PC-3 (cell line): Measurements from ENCODE around the gene NR3C1. TPM values are rescaled to one million over a fixed set of nuclear protein-coding genes. Genes with fewer than 3 reads are reported as not detected.

Experiments
- ATAC-seq: fragments of 200-7000 bp; cut with Tn5 transposase; 2 replicates; pipeline ENCODE4 v1.9.1; 2020; ENCODE audit warnings: mild to moderate bottlenecking, moderate library complexity
- BruUV-seq: library from RNA; stranded (reverse); fragments of 400-500 nt; replicated peaks from 2 replicates; lab custom pipeline; 2021; lab: Mats Ljungman, UMichigan
- CTCF ChIA-PET: fragments of 300-600 bp; sonication (Branson Sonifier 250); formaldehyde crosslinking; loops from one replicate; lab custom pipeline; 2022; ENCODE audit warnings: antibody characterized with exemption; lab: Charles Lee
- POLR2A ChIA-PET: fragments of 300-600 bp; sonication (Branson Sonifier 250); formaldehyde crosslinking; loops from one replicate; lab custom pipeline; 2022; ENCODE audit warnings: antibody characterized with exemption; ENCODE audit not compliant: unreplicated experiment; lab: Charles Lee
- DNase-seq: peaks from one replicate; pipeline ENCODE4 v3.0.0-alpha.2; 2015
- H2AFZ ChIP-seq: fragments of 300-600 bp; sonication (generic); 2 replicates; pipeline ENCODE4 v1.6.0; 2016; ENCODE audit warnings: antibody characterized with exemption, low read length
- H3F3A ChIP-seq: fragments of 300-600 bp; sonication (generic); one replicate; pipeline ENCODE4 v1.6.0; 2017; ENCODE audit warnings: antibody characterized with exemption, low read length, control low read depth, mild to moderate bottlenecking; ENCODE audit not compliant: unreplicated experiment
- H3K27ac ChIP-seq: fragments of 300-600 bp; sonication (generic); 2 replicates; pipeline ENCODE4 v1.5.1; 2016; ENCODE audit warnings: mild to moderate bottlenecking, low read length
- H3K27me3 ChIP-seq: fragments of 300-600 bp; sonication (generic); 2 replicates; pipeline ENCODE4 v1.6.1; 2016; ENCODE audit warnings: low read length, mixed read lengths
- H3K36me3 ChIP-seq: fragments of 300-600 bp; sonication (generic); 2 replicates; pipeline ENCODE4 v1.6.1; 2016; ENCODE audit warnings: low read depth, mixed run types, low read length, mixed read lengths
- H3K4me1 ChIP-seq: fragments of 300-600 bp; sonication (generic); 2 replicates; pipeline ENCODE4 v1.5.1; 2016; ENCODE audit warnings: low read length; ENCODE audit not compliant: insufficient read depth
- H3K4me2 ChIP-seq: fragments of 300-600 bp; sonication (generic); 2 replicates; pipeline ENCODE4 v1.6.0; 2016; ENCODE audit warnings: low read length
- H3K4me3 ChIP-seq: fragments of 300-600 bp; sonication (generic); 2 replicates; pipeline ENCODE4 v1.5.1; 2016; ENCODE audit warnings: mild to moderate bottlenecking, low read length, mixed read lengths
- H3K79me2 ChIP-seq: fragments of 300-600 bp; sonication (generic); 2 replicates; pipeline ENCODE4 v1.6.1; 2017; ENCODE audit warnings: low read length, mixed read lengths
- H3K9ac ChIP-seq: fragments of 300-600 bp; sonication (generic); 2 replicates; pipeline ENCODE4 v1.6.0; 2016; ENCODE audit warnings: mild to moderate bottlenecking, low read length
- H3K9me2 ChIP-seq: fragments of 300-600 bp; sonication (generic); replicated peaks from 2 replicates; pipeline ENCODE4 v1.6.1; 2016; ENCODE audit warnings: mixed run types, low read length, mixed read lengths
- H3K9me3 ChIP-seq: fragments of 300-600 bp; sonication (generic); 2 replicates; pipeline ENCODE4 v1.6.1; 2016; ENCODE audit warnings: low read length, mixed read lengths
- H4K20me1 ChIP-seq: fragments of 300-600 bp; sonication (generic); 2 replicates; pipeline ENCODE4 v1.6.1; 2016; ENCODE audit warnings: low read length, mixed read lengths
- EZH2 ChIP-seq: fragments of 300-600 bp; sonication (generic); IDR thresholded peaks from one replicate; pipeline ENCODE4 v1.6.1; 2017; ENCODE audit warnings: antibody characterized with exemption, mild to moderate bottlenecking, low read length; ENCODE audit not compliant: unreplicated experiment
- EZH2phosphoT487 ChIP-seq: fragments of 300-600 bp; sonication (generic); IDR thresholded peaks from 2 replicates; pipeline ENCODE4 v1.6.1; 2018; ENCODE audit warnings: mild to moderate bottlenecking, antibody characterized with exemption, low read length, borderline replicate concordance
- intact Hi-C: fragments of 100-400 bp; cut with micrococcal nuclease; formaldehyde crosslinking; loops from 2 replicates; pipeline ENCODE4 v1.9.0; 2023
- total RNA-seq: library from RNA; depleted of rRNA; stranded (reverse); fragments of >200 nt; gene quantifications from 2 replicates; pipeline ENCODE4 v1.2.3, GENCODE V29; 2014
- TF ChIP-seq, protein P1 (sequence below): fragments of 300-600 bp; sonication (generic); conservative IDR thresholded peaks from 2 replicates; pipeline ENCODE4 v1.5.1; 2017; ENCODE audit warnings: antibody characterized with exemption, low read depth, mild to moderate bottlenecking, low read length

Gene NR3C1
- total RNA-seq, 1 experiment from 2014 or later = 13.0 TPM

DNA sequence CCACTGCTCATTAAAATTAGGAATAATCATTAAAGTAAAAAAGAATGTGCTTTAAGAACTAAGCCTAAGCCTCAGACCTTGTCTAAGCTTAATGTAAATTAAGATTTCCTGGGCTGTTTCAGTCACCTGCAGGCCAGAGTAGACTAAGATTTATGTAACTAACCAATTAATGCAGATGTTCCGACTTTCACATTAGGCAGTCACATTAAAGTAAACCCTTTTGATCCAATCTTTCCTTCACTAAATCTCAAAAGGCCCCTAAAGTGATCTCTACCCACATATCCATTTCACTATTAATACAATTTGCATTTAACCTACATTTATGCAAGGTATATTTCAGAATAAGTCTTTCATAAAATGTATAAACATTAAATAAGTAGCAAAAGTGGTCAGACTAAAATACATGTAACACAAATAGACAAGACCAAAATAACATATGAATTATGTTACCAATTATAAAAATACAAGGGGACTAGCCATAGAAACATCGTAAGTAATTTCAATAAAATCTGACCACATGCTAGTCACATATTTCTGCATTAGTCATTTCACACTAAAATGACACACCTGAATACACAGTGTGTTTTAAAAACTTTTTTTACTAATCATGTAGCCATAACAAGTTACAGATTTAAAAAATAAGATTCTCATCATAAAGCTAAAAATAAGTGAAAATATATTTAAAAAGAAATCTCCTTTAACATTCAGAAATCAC, 7.7 kb downstream of the NR3C1 start:
- peak; percentile 65 for DNase-seq
- TF ChIP-seq EZH2phosphoT487 (no peak), EZH2 (no peak)
- TF ChIP-seq, protein P1, sequence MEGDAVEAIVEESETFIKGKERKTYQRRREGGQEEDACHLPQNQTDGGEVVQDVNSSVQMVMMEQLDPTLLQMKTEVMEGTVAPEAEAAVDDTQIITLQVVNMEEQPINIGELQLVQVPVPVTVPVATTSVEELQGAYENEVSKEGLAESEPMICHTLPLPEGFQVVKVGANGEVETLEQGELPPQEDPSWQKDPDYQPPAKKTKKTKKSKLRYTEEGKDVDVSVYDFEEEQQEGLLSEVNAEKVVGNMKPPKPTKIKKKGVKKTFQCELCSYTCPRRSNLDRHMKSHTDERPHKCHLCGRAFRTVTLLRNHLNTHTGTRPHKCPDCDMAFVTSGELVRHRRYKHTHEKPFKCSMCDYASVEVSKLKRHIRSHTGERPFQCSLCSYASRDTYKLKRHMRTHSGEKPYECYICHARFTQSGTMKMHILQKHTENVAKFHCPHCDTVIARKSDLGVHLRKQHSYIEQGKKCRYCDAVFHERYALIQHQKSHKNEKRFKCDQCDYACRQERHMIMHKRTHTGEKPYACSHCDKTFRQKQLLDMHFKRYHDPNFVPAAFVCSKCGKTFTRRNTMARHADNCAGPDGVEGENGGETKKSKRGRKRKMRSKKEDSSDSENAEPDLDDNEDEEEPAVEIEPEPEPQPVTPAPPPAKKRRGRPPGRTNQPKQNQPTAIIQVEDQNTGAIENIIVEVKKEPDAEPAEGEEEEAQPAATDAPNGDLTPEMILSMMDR = no peak

DNA sequence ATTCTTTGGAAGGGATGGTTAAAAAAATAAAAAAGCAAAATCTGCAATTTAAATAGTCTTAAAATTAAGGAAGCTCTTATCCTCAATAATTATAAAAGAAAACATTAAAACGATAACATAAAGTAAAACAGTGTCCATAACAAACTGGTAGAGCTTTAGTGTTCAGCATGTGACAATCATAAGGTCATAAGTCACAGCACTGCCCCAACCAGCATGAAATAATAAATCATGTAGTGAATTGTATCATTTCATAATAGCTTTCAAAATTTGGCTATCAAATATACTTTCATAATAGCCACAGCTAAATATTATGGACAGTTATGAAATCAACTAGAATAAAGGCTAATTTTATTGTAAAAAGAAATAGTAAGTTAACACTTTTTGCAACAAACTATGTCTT, 10.0 kb downstream of the NR3C1 start:
- no TSS peak for BruUV-seq
- no peak overlapping the region for H3K4me2 ChIP-seq
- CTCF ChIA-PET = no interaction called here
- POLR2A ChIA-PET = no interaction called here
- no peaks in the 10 kb centered on the region for H3F3A ChIP-seq
- H3K9me3 ChIP-seq = no peaks in the 10 kb centered on the region
- no peaks in the 10 kb centered on the region for H3K9me2 ChIP-seq
- H3K4me1 ChIP-seq = peaks cover 44% of the 10 kb centered on the region
- H3K4me3 ChIP-seq = no peak overlapping the region
- no peak overlapping the region for H3K9ac ChIP-seq
- TF ChIP-seq EZH2 = no peak
- TF ChIP-seq EZH2phosphoT487 = no peak
- TF ChIP-seq, protein P1 = no peak
- no peaks in the 10 kb centered on the region for H3K27me3 ChIP-seq
- peaks cover 69% of the 10 kb centered on the region for H4K20me1 ChIP-seq
- H3K36me3 ChIP-seq = no peaks in the 10 kb centered on the region
- no peak for ATAC-seq
- H3K79me2 ChIP-seq = peaks cover 98% of the 10 kb centered on the region
- no peak for DNase-seq
- H2AFZ ChIP-seq = no peak overlapping the region
- intact Hi-C loops = loop anchor here (10.0 kb wide), 1 partner anchor 289 kb away; no protein-coding TSS in a partner anchor
- no peak overlapping the region for H3K27ac ChIP-seq

More for the DNA sequence above, 7.7 kb downstream of the NR3C1 start:
- Histone ChIP-seq H3K4me3 (peak overlapping the region; percentile 92), H3K4me2 (peak overlapping the region; percentile 98), H3K27ac (peak overlapping the region; percentile 48), H4K20me1 (peaks cover 81% of the 10 kb centered on the region), H3K36me3 (peaks cover 11% of the 10 kb centered on the region), H3K9me3 (no peaks in the 10 kb centered on the region), H3F3A (no peaks in the 10 kb centered on the region), H3K79me2 (peaks cover 100% of the 10 kb centered on the region), H2AFZ (no peak overlapping the region), H3K9ac (peak overlapping the region; percentile 39), H3K4me1 (peaks cover 64% of the 10 kb centered on the region), H3K9me2 (no peaks in the 10 kb centered on the region), H3K27me3 (no peaks in the 10 kb centered on the region)
- intact Hi-C loops = loop anchor here (10.0 kb wide), 1 partner anchor 291 kb away; no protein-coding TSS in a partner anchor
- no TSS peak for BruUV-seq
- ChIA-PET CTCF (no interaction called here), POLR2A (no interaction called here)
- peak; percentile 82 for ATAC-seq

DNA sequence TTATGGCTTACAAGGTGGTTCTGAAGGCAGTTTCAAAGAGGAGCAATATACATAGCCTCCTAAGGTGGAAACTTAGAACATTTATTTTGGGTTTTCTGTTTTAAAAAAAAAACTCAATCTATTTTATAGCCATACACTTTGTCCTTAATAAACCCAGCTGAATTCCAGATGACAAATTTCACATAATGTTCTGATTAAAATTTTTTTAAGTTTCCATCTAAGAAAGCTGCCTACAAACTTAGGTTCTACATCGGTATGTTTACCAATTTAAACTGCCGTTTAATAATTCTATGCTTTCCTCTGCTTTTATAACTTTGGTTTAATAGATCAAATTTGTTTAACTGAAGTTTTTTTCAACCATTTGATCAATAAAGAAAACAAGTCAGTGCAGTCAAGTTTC, 12.5 kb downstream of the NR3C1 start:
- Histone ChIP-seq H3K27ac (no peak overlapping the region), H2AFZ (no peak overlapping the region), H3K4me3 (no peak overlapping the region), H3K9me3 (no peaks in the 10 kb centered on the region), H3K79me2 (peaks cover 92% of the 10 kb centered on the region), H3K9me2 (no peaks in the 10 kb centered on the region), H3K4me1 (peaks cover 20% of the 10 kb centered on the region), H3K27me3 (no peaks in the 10 kb centered on the region), H3K9ac (no peak overlapping the region), H3K4me2 (no peak overlapping the region), H3F3A (no peaks in the 10 kb centered on the region), H3K36me3 (peaks cover 12% of the 10 kb centered on the region), H4K20me1 (peaks cover 49% of the 10 kb centered on the region)
- intact Hi-C loops = loop anchor here (10.0 kb wide), 1 partner anchor 286 kb away; no protein-coding TSS in a partner anchor
- DNase-seq (no peak), ATAC-seq (no peak)
- BruUV-seq = no TSS peak
- CTCF ChIA-PET = no interaction called here
- POLR2A ChIA-PET = interaction anchor here (0.7 kb wide), 1 partner anchor 74 kb away, joined by 5 read pairs; no protein-coding TSS in a partner anchor
- TF ChIP-seq, protein P1 = no peak
